ENCODE data around the gene NACA2. TPM values are rescaled to one million over a fixed set of nuclear protein-coding genes. Genes with fewer than 3 reads are reported as not detected.
"Not testable (repeated sequence)": the region's sequence is repeated elsewhere in the genome, so short reads cannot be mapped to it uniquely, and the experiment has no call there.

Gene NACA2
- total RNA-seq, 1 donor from 2014 or later: not detected

- DNase-seq (ENCODE audit: low spot score) (no peak), ATAC-seq (no peak)
Measured at GRCh38 chr17:61579347-61579746, 11.7 kb downstream of the NACA2 start.

GRCh38 chr17:61578645-61579044 is 12.4 kb downstream of the NACA2 start:
- no peak for ATAC-seq

GRCh38 chr17:61575983-61576382 is 15.0 kb downstream of the NACA2 start:
- ATAC-seq: no peak
- DNase-seq (ENCODE audit: low spot score): no peak

More at GRCh38 chr17:61578645-61579044, 12.4 kb downstream of the NACA2 start:
- DNase-seq (ENCODE audit: low spot score): no peak

- ATAC-seq: no peak
Measured at GRCh38 chr17:61575352-61575975, 15.6 kb downstream of the NACA2 start.

GRCh38 chr17:61574542-61575351 is 16.3 kb downstream of the NACA2 start:
- peak; percentile 53 for ATAC-seq
- DNase-seq (ENCODE audit: low spot score): no peak

More at GRCh38 chr17:61575352-61575975, 15.6 kb downstream of the NACA2 start:
- no peak for DNase-seq (ENCODE audit: low spot score)

GRCh38 chr17:61572547-61572946 is 18.5 kb downstream of the NACA2 start:
- not testable (repeated sequence) for ATAC-seq; DNase-seq (ENCODE audit: low spot score)

GRCh38 chr17:61571624-61572023 is 19.4 kb downstream of the NACA2 start:
- ATAC-seq (no peak), DNase-seq (ENCODE audit: low spot score) (no peak)

GRCh38 chr17:61570118-61570517 is 20.9 kb downstream of the NACA2 start:
- no peak for ATAC-seq
- DNase-seq (ENCODE audit: low spot score): no peak

GRCh38 chr17:61569525-61569924 is 21.5 kb downstream of the NACA2 start:
- not testable (repeated sequence) for DNase-seq (ENCODE audit: low spot score); ATAC-seq

GRCh38 chr17:61568219-61569072 is 22.6 kb downstream of the NACA2 start:
- DNase-seq (ENCODE audit: low spot score) (no peak), ATAC-seq (no peak)

- DNase-seq (ENCODE audit: low spot score) (no peak), ATAC-seq (no peak)
Measured at GRCh38 chr17:61567045-61567802, 23.8 kb downstream of the NACA2 start.

GRCh38 chr17:61566448-61566847 is 24.6 kb downstream of the NACA2 start:
- DNase-seq (ENCODE audit: low spot score): not testable (repeated sequence)

GRCh38 chr17:61565850-61566249 is 25.2 kb downstream of the NACA2 start:
- not testable (repeated sequence) for ATAC-seq; DNase-seq (ENCODE audit: low spot score)

More at GRCh38 chr17:61566448-61566847, 24.6 kb downstream of the NACA2 start:
- not testable (repeated sequence) for ATAC-seq

- no peak for ATAC-seq
- no peak for DNase-seq (ENCODE audit: low spot score)
Measured at GRCh38 chr17:61565213-61565612, 25.8 kb downstream of the NACA2 start.

- DNase-seq (ENCODE audit: low spot score): no peak
- ATAC-seq: no peak
Measured at GRCh38 chr17:61562287-61562686, 28.7 kb downstream of the NACA2 start.

- no peak for DNase-seq (ENCODE audit: low spot score)
- ATAC-seq: no peak
Measured at GRCh38 chr17:61561354-61561753, 29.7 kb downstream of the NACA2 start.

GRCh38 chr17:61560071-61560470 is 30.9 kb downstream of the NACA2 start:
- ATAC-seq (no peak), DNase-seq (ENCODE audit: low spot score) (no peak)

GRCh38 chr17:61556224-61557188 is 34.5 kb downstream of the NACA2 start:
- ATAC-seq (peak; percentile 62), DNase-seq (ENCODE audit: low spot score) (no peak)

GRCh38 chr17:61555127-61555566 is 35.9 kb downstream of the NACA2 start:
- DNase-seq (ENCODE audit: low spot score) (no peak), ATAC-seq (no peak)
